ENCODE measurements around the gene CGN.

The CGN gene

GRCh38 chr1:151570819-151571218 lies 59.6 kb downstream of the CGN start:
- no peak overlapping the region for H3K4me3 ChIP-seq (replicated peaks; ENCODE audit: insufficient read depth, low read length)
- TF ChIP-seq CTCF (IDR thresholded peaks at IDR 0.05; ENCODE audit: insufficient read depth, low read length) (no peak), SPI1 (IDR thresholded peaks at IDR 0.05; ENCODE audit: borderline replicate concordance, low read depth) (no peak)
- H3K27ac ChIP-seq (replicated peaks) = no peak overlapping the region
- H3K27me3 ChIP-seq (ENCODE audit: insufficient read depth, poor library complexity, severe bottlenecking) = no peaks in the 10 kb centered on the region
- DNase-seq (ENCODE audit: low read depth in 1 of 2, low spot score in 1 of 2) = no peak

GRCh38 chr1:151574575-151575529 lies 63.7 kb downstream of the CGN start:
- Histone ChIP-seq H3K27ac (replicated peaks) (no peak overlapping the region), H3K4me3 (replicated peaks; ENCODE audit: insufficient read depth, low read length) (no peak overlapping the region), H3K27me3 (ENCODE audit: insufficient read depth, poor library complexity, severe bottlenecking) (no peaks in the 10 kb centered on the region)
- TF ChIP-seq GABPA (IDR thresholded peaks at IDR 0.05; ENCODE audit: low read depth) (no peak), REST (IDR thresholded peaks at IDR 0.05; ENCODE audit: insufficient replicate concordance, low read depth) (no peak), CTCF (IDR thresholded peaks at IDR 0.05; ENCODE audit: insufficient read depth, low read length) (no peak), SPI1 (IDR thresholded peaks at IDR 0.05; ENCODE audit: borderline replicate concordance, low read depth) (no peak), POLR2AphosphoS5 (IDR thresholded peaks at IDR 0.05; ENCODE audit: low read depth) (no peak)
- DNase-seq (ENCODE audit: low read depth in 1 of 2, low spot score in 1 of 2) = no peak

- Histone ChIP-seq H3K27me3 (ENCODE audit: insufficient read depth, poor library complexity, severe bottlenecking) (no peaks in the 10 kb centered on the region), H3K4me3 (replicated peaks; ENCODE audit: insufficient read depth, low read length) (no peak overlapping the region), H3K27ac (replicated peaks) (no peak overlapping the region)
- TF ChIP-seq SPI1 (IDR thresholded peaks at IDR 0.05; ENCODE audit: borderline replicate concordance, low read depth) = no peak
- no peak for TF ChIP-seq POLR2AphosphoS5 (IDR thresholded peaks at IDR 0.05; ENCODE audit: low read depth)
- TF ChIP-seq REST (IDR thresholded peaks at IDR 0.05; ENCODE audit: insufficient replicate concordance, low read depth) = no peak
- TF ChIP-seq CTCF (IDR thresholded peaks at IDR 0.05; ENCODE audit: insufficient read depth, low read length) = no peak
- TF ChIP-seq GABPA (IDR thresholded peaks at IDR 0.05; ENCODE audit: low read depth) = no peak
- no peak for DNase-seq (ENCODE audit: low read depth in 1 of 2, low spot score in 1 of 2)
Measured at GRCh38 chr1:151577173-151577572, 66.0 kb downstream of the CGN start.

All from HL-60 (cell line).